Endothelial cell of umbilical vein (primary cell): ENCODE data around the gene CCDC70.

Experiments used
- CTCF ChIP-seq, 2 donors: IDR thresholded peaks; 1 replicate in 1 of 2; 2 replicates in 1 of 2; pipeline ENCODE4 v1.5.1; 2011; ENCODE audit warnings: low read length in 2 of 2, mild to moderate bottlenecking in 2 of 2, moderate library complexity in 2 of 2, control low read depth in 1 of 2, inconsistent platforms in 1 of 2, low read depth in 1 of 2; ENCODE audit not compliant: insufficient read depth in 1 of 2; ENCODE audit errors: extremely low read depth in 1 of 2
- EZH2 ChIP-seq: IDR thresholded peaks from 2 replicates; pipeline ENCODE4 v1.6.1; 2012; ENCODE audit warnings: borderline replicate concordance, low read depth, mild to moderate bottlenecking, moderate library complexity, low read length, inconsistent platforms; ENCODE audit not compliant: severe bottlenecking
- GATA2 ChIP-seq: IDR thresholded peaks from 2 replicates; pipeline ENCODE4 v1.7.0; 2011; ENCODE audit warnings: low read depth, mild to moderate bottlenecking, moderate library complexity, mixed read lengths, low read length; ENCODE audit not compliant: insufficient read length, insufficient read depth
- POLR2A ChIP-seq: IDR thresholded peaks from 2 replicates; pipeline ENCODE4 v1.6.1; 2012; ENCODE audit warnings: low read depth, mild to moderate bottlenecking, control low read depth, low read length
- POLR2AphosphoS5 ChIP-seq: IDR thresholded peaks from 2 replicates; pipeline ENCODE4 v1.6.1; 2012; ENCODE audit warnings: low read depth, mild to moderate bottlenecking, control low read depth, low read length, moderate library complexity; ENCODE audit not compliant: insufficient read depth
- TF ChIP-seq, protein P1 (sequence below): IDR thresholded peaks from 2 replicates; pipeline ENCODE4 v1.6.1; 2011; ENCODE audit not compliant: insufficient read depth, insufficient read length

DNA sequence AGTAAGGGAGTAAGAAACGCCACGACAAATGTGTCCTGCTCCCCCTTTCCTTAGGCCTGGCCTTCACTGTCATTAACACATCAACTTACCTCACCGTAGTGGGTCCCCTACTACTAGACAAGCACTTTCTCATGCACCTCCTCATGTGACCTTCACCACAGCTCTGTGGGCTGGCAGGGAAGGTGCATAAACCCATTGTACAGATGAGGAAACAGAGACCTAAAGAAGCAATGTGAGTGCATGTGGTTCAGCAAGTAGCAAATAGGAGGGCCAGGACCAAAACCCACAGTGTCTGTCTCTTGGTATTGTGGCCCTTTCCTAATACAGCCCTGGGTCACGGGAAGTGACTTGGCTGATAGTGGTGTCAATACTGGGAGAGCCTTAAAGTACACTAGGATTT, 5.3 kb downstream of the CCDC70 start:
- TF ChIP-seq CTCF (IDR thresholded peaks at IDR 0.05; ENCODE audit: extremely low read depth in 1 of 2, insufficient read depth in 1 of 2, low read depth in 1 of 2, low read length in 2 of 2): no peak
- TF ChIP-seq POLR2A: no peak
- TF ChIP-seq POLR2AphosphoS5: no peak
- TF ChIP-seq GATA2: no peak
- TF ChIP-seq, protein P1, sequence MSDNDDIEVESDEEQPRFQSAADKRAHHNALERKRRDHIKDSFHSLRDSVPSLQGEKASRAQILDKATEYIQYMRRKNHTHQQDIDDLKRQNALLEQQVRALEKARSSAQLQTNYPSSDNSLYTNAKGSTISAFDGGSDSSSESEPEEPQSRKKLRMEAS: no peak
- TF ChIP-seq EZH2: no peak
